SK-N-MC (cell line): Measurements from ENCODE around the gene CTDSP2.

Experiments used
- EZH2 ChIP-seq: fragments of 200-600 bp; sonication (generic); IDR thresholded peaks from one replicate; pipeline ENCODE4 v1.6.1; 2017; ENCODE audit warnings: antibody characterized with exemption
- POLR2AphosphoS5 ChIP-seq: IDR thresholded peaks from 2 replicates; pipeline ENCODE4 v1.6.1; 2012; ENCODE audit warnings: mild to moderate bottlenecking, low read depth, low read length, borderline replicate concordance

GRCh38 chr12:57887631-57888408, 41.3 kb upstream of the CTDSP2 start:
- no peak for TF ChIP-seq POLR2AphosphoS5
- no peak for TF ChIP-seq EZH2
